ENCODE results near the gene TEX35.

GRCh38 chr1:178516110-178516509, 3.2 kb downstream of the TEX35 start:
- TF ChIP-seq CTCF (IDR thresholded peaks at IDR 0.05), result no peak
- no peak for TF ChIP-seq POLR2A (IDR thresholded peaks at IDR 0.05)
